Gastroesophageal sphincter (tissue), 3 donors: ENCODE results near the gene KIFC1.

ENCODE experiments used
- EP300 ChIP-seq: sonication (generic); formaldehyde crosslinking; IDR thresholded peaks from one replicate; pipeline ENCODE4 v1.6.1; 2017; ENCODE audit warnings: antibody characterized with exemption, mild to moderate bottlenecking
- POLR2A ChIP-seq, 2 donors: fragments of 450-650 bp; IDR thresholded peaks; one replicate each; pipeline ENCODE4 v1.6.1; 2017; ENCODE audit warnings: antibody characterized with exemption in 2 of 2, mild to moderate bottlenecking in 2 of 2, moderate library complexity in 1 of 2
- POLR2AphosphoS5 ChIP-seq: sonication (generic); formaldehyde crosslinking; IDR thresholded peaks from one replicate; pipeline ENCODE4 v1.6.1; 2017; ENCODE audit warnings: antibody characterized with exemption
- TF ChIP-seq, protein P1 (sequence below), 4 experiments: fragments of 200-600 bp in 2 of 4; fragments of 450-650 bp in 2 of 4; sonication (generic) in 1 of 4; IDR thresholded peaks; one replicate each; pipeline ENCODE4 v1.5.1; 2017 to 2019; ENCODE audit warnings: antibody characterized with exemption in 4 of 4, mild to moderate bottlenecking in 2 of 4, moderate library complexity in 2 of 4

DNA sequence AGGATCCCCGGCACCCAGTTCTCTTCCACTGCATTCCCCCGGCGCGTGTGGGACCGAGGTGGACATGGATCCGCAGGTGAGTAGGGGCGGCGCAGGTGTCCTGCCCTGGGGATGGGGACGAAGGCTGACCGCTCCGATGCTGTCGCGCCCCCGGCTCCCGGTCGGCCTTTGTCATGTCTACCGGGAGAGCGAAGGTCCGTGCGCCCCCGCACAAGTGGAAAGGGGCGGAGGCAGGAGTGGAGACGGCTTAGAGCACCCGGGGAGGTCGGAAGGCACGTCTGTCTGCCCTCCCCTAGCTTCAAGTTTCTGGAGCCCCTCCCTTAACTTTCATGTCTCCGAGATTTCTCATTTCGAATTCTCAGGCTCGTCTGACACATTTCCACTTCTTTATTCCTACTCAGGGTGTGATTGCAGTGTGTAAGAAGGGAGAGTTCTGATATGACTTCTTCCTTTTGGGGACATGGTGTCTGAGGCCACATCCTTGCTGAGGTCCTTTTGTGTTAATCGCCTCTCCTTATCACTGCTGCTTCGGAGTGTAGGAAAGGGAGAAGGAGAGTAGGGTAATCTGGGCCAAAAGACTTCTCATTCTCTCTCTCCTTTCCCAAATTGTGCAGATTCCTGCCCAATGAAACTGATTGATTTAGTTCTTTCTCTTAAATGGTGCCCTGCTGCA lies 435 bp downstream of the KIFC1 start:
- TF ChIP-seq, protein P1, sequence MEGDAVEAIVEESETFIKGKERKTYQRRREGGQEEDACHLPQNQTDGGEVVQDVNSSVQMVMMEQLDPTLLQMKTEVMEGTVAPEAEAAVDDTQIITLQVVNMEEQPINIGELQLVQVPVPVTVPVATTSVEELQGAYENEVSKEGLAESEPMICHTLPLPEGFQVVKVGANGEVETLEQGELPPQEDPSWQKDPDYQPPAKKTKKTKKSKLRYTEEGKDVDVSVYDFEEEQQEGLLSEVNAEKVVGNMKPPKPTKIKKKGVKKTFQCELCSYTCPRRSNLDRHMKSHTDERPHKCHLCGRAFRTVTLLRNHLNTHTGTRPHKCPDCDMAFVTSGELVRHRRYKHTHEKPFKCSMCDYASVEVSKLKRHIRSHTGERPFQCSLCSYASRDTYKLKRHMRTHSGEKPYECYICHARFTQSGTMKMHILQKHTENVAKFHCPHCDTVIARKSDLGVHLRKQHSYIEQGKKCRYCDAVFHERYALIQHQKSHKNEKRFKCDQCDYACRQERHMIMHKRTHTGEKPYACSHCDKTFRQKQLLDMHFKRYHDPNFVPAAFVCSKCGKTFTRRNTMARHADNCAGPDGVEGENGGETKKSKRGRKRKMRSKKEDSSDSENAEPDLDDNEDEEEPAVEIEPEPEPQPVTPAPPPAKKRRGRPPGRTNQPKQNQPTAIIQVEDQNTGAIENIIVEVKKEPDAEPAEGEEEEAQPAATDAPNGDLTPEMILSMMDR (IDR thresholded peaks at IDR 0.05): no peak
- TF ChIP-seq POLR2A (IDR thresholded peaks at IDR 0.05) (no peak), POLR2AphosphoS5 (no peak), EP300 (no peak)
